Neural cell (in vitro differentiated cells): Measurements from ENCODE around the gene USP15. TPM values are rescaled to one million over a fixed set of nuclear protein-coding genes. Genes with fewer than 3 reads are reported as not detected.

Experiments
- H2AFZ ChIP-seq: fragments of 200-600, 300-800 bp; sonication (generic), shearing (Covaris generic); 2 replicates; pipeline ENCODE4 v1.6.0; 2014; ENCODE audit warnings: low read depth, mild to moderate bottlenecking, antibody characterized with exemption, low read length, moderate library complexity
- H3F3A ChIP-seq: fragments of 200-600 bp; shearing (Covaris generic); 2 replicates; pipeline ENCODE4 v1.6.1; 2016; ENCODE audit warnings: mild to moderate bottlenecking, moderate library complexity, mixed read lengths, antibody characterized with exemption, low read length; ENCODE audit not compliant: insufficient read depth, poor library complexity, severe bottlenecking
- H3K27ac ChIP-seq: fragments of 200-600, 300-800 bp; sonication (generic), shearing (Covaris generic); 2 replicates; pipeline ENCODE4 v1.5.1; 2014; ENCODE audit warnings: mild to moderate bottlenecking, low read length, moderate library complexity
- H3K27me3 ChIP-seq: fragments of 300-800, 200-600 bp; sonication (generic), shearing (Covaris generic); 2 replicates; pipeline ENCODE4 v1.6.0; 2014; ENCODE audit warnings: mild to moderate bottlenecking, low read depth, low read length, moderate library complexity; ENCODE audit not compliant: insufficient read depth
- H3K36me3 ChIP-seq: fragments of 300-800, 200-600 bp; sonication (generic), shearing (Covaris generic); 2 replicates; pipeline ENCODE4 v1.5.1; 2014; ENCODE audit warnings: mild to moderate bottlenecking, antibody characterized with exemption, low read length, moderate library complexity; ENCODE audit not compliant: insufficient read depth
- H3K4me2 ChIP-seq: fragments of 300-800, 200-600 bp; sonication (generic), shearing (Covaris generic); 2 replicates; pipeline ENCODE4 v1.6.0; 2014; ENCODE audit warnings: mild to moderate bottlenecking, low read length
- H3K4me3 ChIP-seq: fragments of 300-800, 200-600 bp; sonication (generic), shearing (Covaris generic); 2 replicates; pipeline ENCODE4 v1.5.1; 2014; ENCODE audit warnings: mild to moderate bottlenecking, low read length, moderate library complexity
- H3K79me2 ChIP-seq: fragments of 200-600 bp; shearing (Covaris generic); replicated peaks from 2 replicates; pipeline ENCODE4 v1.6.0; 2014; ENCODE audit warnings: mild to moderate bottlenecking, low read length, moderate library complexity; ENCODE audit not compliant: insufficient read depth
- H3K9ac ChIP-seq: fragments of 300-800, 200-600 bp; sonication (generic), shearing (Covaris generic); 2 replicates; pipeline ENCODE4 v1.6.1; 2016; ENCODE audit warnings: mild to moderate bottlenecking, low read length, mixed read lengths
- H3K9me2 ChIP-seq: fragments of 200-600 bp; shearing (Covaris generic); 2 replicates; pipeline ENCODE4 v1.6.1; 2016; ENCODE audit warnings: mild to moderate bottlenecking, low read length, mixed read lengths; ENCODE audit not compliant: insufficient read depth
- H3K9me3 ChIP-seq: fragments of 200-600, 300-800 bp; sonication (generic), shearing (Covaris generic); 2 replicates; pipeline ENCODE4 v1.6.1; 2016; ENCODE audit warnings: mild to moderate bottlenecking, mixed run types, low read length, moderate library complexity, mixed read lengths
- H4K20me1 ChIP-seq: fragments of 200-600 bp; shearing (Covaris generic); 2 replicates; pipeline ENCODE4 v1.6.1; 2016; ENCODE audit warnings: mild to moderate bottlenecking, mixed run types; ENCODE audit not compliant: insufficient read depth
- EP300 ChIP-seq: fragments of 450-650 bp; conservative IDR thresholded peaks from 2 replicates; pipeline ENCODE4 v1.6.1; 2014; ENCODE audit warnings: antibody characterized with exemption, mild to moderate bottlenecking, moderate library complexity; ENCODE audit not compliant: poor library complexity, severe bottlenecking
- EZH2 ChIP-seq: fragments of 200-600, 300-800 bp; shearing (Covaris generic), sonication (generic); IDR thresholded peaks from 2 replicates; pipeline ENCODE4 v1.6.1; 2014; ENCODE audit warnings: antibody characterized with exemption, low read length, borderline replicate concordance, mild to moderate bottlenecking; ENCODE audit not compliant: insufficient read depth, poor library complexity, severe bottlenecking
- MXI1 ChIP-seq: fragments of 450-650 bp; conservative IDR thresholded peaks from 2 replicates; pipeline ENCODE4 v1.6.1; 2014; ENCODE audit warnings: antibody characterized with exemption, mild to moderate bottlenecking; ENCODE audit not compliant: poor library complexity, severe bottlenecking
- POLR2AphosphoS5 ChIP-seq: IDR thresholded peaks from 2 replicates; pipeline ENCODE4 v1.6.1; 2012
- RAD21 ChIP-seq: fragments of 450-650 bp; conservative IDR thresholded peaks from 2 replicates; pipeline ENCODE4 v1.6.1; 2014; ENCODE audit warnings: antibody characterized with exemption, mild to moderate bottlenecking, moderate library complexity
- SMC3 ChIP-seq: fragments of 450-650 bp; conservative IDR thresholded peaks from 2 replicates; pipeline ENCODE4 v1.6.1; 2014; ENCODE audit warnings: antibody characterized with exemption, mild to moderate bottlenecking, moderate library complexity; ENCODE audit not compliant: poor library complexity
- TAF1 ChIP-seq: IDR thresholded peaks from 2 replicates; pipeline ENCODE4 v1.6.1; 2012; ENCODE audit warnings: low read depth
- polyA plus RNA-seq: library from polyadenylated mRNA; depleted of rRNA; stranded (reverse); fragments of >200 nt; gene quantifications from 2 replicates; pipeline ENCODE4 v1.2.3, GENCODE V29; 2014
- TF ChIP-seq, protein P1 (sequence below): fragments of 450-650 bp; IDR thresholded peaks from 2 replicates; pipeline ENCODE4 v1.5.1; 2014; ENCODE audit warnings: antibody characterized with exemption, mild to moderate bottlenecking, moderate library complexity; ENCODE audit not compliant: poor library complexity, severe bottlenecking
- TF ChIP-seq, protein P2 (sequence below): IDR thresholded peaks from 2 replicates; pipeline ENCODE4 v1.6.1; 2012; ENCODE audit warnings: borderline replicate concordance

Gene USP15
- polyA plus RNA-seq, 1 donor from 2014 or later = 113 TPM

DNA sequence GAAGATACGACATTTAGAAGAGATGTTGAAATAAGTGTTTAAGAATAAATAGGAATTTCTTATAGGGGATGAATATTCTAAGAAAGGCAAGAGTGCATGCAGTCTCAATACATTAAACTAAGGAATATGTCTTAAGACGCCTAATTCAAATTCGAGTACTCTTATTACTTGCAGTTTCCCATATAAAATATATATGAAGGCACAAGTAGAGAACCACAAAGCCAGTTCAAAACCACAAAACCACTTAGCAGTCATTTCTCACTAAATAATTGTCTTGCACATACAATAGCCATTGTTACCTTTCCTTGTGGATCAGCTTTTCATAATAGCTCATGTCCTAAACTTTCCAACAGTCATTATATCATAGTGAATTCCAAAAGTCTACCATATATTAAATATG lies 115.4 kb downstream of the USP15 start:
- no peaks in the 10 kb centered on the region for H4K20me1 ChIP-seq
- H3K9ac ChIP-seq = no peak overlapping the region
- H3K27ac ChIP-seq = no peak overlapping the region
- no peak overlapping the region for H2AFZ ChIP-seq
- H3K79me2 ChIP-seq = no peaks in the 10 kb centered on the region
- no peaks in the 10 kb centered on the region for H3K9me2 ChIP-seq
- no peaks in the 10 kb centered on the region for H3K9me3 ChIP-seq
- no peaks in the 10 kb centered on the region for H3K27me3 ChIP-seq
- no peaks in the 10 kb centered on the region for H3K36me3 ChIP-seq
- no peak for TF ChIP-seq MXI1
- no peak for TF ChIP-seq RAD21
- no peak for TF ChIP-seq SMC3
- TF ChIP-seq, protein P1, sequence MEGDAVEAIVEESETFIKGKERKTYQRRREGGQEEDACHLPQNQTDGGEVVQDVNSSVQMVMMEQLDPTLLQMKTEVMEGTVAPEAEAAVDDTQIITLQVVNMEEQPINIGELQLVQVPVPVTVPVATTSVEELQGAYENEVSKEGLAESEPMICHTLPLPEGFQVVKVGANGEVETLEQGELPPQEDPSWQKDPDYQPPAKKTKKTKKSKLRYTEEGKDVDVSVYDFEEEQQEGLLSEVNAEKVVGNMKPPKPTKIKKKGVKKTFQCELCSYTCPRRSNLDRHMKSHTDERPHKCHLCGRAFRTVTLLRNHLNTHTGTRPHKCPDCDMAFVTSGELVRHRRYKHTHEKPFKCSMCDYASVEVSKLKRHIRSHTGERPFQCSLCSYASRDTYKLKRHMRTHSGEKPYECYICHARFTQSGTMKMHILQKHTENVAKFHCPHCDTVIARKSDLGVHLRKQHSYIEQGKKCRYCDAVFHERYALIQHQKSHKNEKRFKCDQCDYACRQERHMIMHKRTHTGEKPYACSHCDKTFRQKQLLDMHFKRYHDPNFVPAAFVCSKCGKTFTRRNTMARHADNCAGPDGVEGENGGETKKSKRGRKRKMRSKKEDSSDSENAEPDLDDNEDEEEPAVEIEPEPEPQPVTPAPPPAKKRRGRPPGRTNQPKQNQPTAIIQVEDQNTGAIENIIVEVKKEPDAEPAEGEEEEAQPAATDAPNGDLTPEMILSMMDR = no peak
- TF ChIP-seq EP300 = no peak
- TF ChIP-seq, protein P2, sequence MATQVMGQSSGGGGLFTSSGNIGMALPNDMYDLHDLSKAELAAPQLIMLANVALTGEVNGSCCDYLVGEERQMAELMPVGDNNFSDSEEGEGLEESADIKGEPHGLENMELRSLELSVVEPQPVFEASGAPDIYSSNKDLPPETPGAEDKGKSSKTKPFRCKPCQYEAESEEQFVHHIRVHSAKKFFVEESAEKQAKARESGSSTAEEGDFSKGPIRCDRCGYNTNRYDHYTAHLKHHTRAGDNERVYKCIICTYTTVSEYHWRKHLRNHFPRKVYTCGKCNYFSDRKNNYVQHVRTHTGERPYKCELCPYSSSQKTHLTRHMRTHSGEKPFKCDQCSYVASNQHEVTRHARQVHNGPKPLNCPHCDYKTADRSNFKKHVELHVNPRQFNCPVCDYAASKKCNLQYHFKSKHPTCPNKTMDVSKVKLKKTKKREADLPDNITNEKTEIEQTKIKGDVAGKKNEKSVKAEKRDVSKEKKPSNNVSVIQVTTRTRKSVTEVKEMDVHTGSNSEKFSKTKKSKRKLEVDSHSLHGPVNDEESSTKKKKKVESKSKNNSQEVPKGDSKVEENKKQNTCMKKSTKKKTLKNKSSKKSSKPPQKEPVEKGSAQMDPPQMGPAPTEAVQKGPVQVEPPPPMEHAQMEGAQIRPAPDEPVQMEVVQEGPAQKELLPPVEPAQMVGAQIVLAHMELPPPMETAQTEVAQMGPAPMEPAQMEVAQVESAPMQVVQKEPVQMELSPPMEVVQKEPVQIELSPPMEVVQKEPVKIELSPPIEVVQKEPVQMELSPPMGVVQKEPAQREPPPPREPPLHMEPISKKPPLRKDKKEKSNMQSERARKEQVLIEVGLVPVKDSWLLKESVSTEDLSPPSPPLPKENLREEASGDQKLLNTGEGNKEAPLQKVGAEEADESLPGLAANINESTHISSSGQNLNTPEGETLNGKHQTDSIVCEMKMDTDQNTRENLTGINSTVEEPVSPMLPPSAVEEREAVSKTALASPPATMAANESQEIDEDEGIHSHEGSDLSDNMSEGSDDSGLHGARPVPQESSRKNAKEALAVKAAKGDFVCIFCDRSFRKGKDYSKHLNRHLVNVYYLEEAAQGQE = no peak
- TF ChIP-seq TAF1 = no peak
- no peak for TF ChIP-seq POLR2AphosphoS5
- TF ChIP-seq EZH2 = no peak
- no peak overlapping the region for H3K4me3 ChIP-seq
- no peaks in the 10 kb centered on the region for H3F3A ChIP-seq
- H3K4me2 ChIP-seq = no peak overlapping the region

DNA sequence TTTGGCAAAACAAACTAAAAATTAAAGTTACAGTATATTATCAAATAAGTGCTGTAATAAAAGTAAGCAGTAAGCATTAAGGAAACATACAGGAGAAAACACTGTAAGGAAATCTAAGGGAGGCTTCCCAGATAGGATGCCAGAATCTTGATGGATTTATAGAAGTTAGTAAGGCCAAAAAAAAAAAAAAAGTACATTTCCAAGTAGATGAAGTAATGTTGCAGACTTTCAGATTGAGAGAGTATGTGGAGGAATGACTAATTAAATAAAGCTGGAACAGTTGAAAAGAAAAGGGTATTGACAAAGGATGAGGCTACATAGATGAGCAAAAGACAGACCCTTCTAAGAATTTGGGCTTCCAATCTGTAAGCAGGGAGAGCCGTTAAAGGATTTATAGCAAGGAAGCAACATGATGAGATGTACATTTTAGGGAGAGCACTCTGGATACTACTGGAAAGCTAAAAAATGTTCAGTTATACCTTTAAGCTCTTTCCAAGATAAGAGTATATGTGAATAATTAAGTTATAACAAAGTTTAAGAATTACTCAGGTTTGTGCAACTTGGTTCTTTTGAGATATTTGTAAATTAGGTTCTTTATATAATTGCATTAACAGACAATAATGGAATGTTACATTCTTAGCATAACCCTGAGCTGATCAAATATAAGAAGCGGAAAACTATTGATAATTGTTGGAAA lies 119.0 kb downstream of the USP15 start:
- H4K20me1 ChIP-seq = no peaks in the 10 kb centered on the region
- TF ChIP-seq EP300 (no peak), TAF1 (no peak), RAD21 (no peak), EZH2 (no peak), POLR2AphosphoS5 (no peak), MXI1 (no peak), SMC3 (no peak)
- TF ChIP-seq, protein P2 = no peak
- TF ChIP-seq, protein P1 = no peak
- H3K27ac ChIP-seq = no peak overlapping the region
- no peaks in the 10 kb centered on the region for H3K27me3 ChIP-seq
- H3K9ac ChIP-seq = no peak overlapping the region
- H3K4me3 ChIP-seq = no peak overlapping the region
- no peaks in the 10 kb centered on the region for H3F3A ChIP-seq
- H3K36me3 ChIP-seq = peaks cover 5% of the 10 kb centered on the region
- no peaks in the 10 kb centered on the region for H3K9me3 ChIP-seq
- H3K9me2 ChIP-seq = no peaks in the 10 kb centered on the region
- H2AFZ ChIP-seq = no peak overlapping the region
- no peak overlapping the region for H3K4me2 ChIP-seq
- no peaks in the 10 kb centered on the region for H3K79me2 ChIP-seq
